HG03196 (cell line): ENCODE measurements around the gene IFI30.
"Not testable (repeated sequence)": the region's sequence is repeated elsewhere in the genome, so short reads cannot be mapped to it uniquely, and the experiment has no call there.

Experiments used
- ATAC-seq: cut with Tn5 transposase; IDR thresholded peaks from one replicate; pipeline ENCODE4 v1.9.1; 2021; ENCODE audit not compliant: unreplicated experiment

IFI30 gene

GRCh38 chr19:18152442-18152816, 21.2 kb upstream of the IFI30 start:
- peak; percentile 54 for ATAC-seq

- ATAC-seq: peak; percentile 72
These were observed 20.6 kb upstream of the IFI30 start, which contains the start of gene PIK3R2 for GRCh38 chr19:18152817-18153555. TSS of gene PIK3R2 (plus strand) at chr19:18153163. CDS start at chr19:18155880, 2,717 bp downstream.

- no peak for ATAC-seq
These were observed 20.0 kb upstream of the IFI30 start for GRCh38 chr19:18153556-18154134.

GRCh38 chr19:18155095-18156087, 18.2 kb upstream of the IFI30 start:
- ATAC-seq: no peak

GRCh38 chr19:18156268-18156667, 17.3 kb upstream of the IFI30 start:
- no peak for ATAC-seq

GRCh38 chr19:18156841-18157464, 16.7 kb upstream of the IFI30 start:
- no peak for ATAC-seq

GRCh38 chr19:18157465-18158063, 16.0 kb upstream of the IFI30 start:
- no peak for ATAC-seq

GRCh38 chr19:18158467-18158866, 15.1 kb upstream of the IFI30 start:
- ATAC-seq: no peak

- not testable (repeated sequence) for ATAC-seq
These were observed 14.5 kb upstream of the IFI30 start for GRCh38 chr19:18159059-18159616.

GRCh38 chr19:18159810-18160209, 13.8 kb upstream of the IFI30 start:
- no peak for ATAC-seq

GRCh38 chr19:18160493-18160970, 13.1 kb upstream of the IFI30 start:
- ATAC-seq: no peak

GRCh38 chr19:18160971-18161635, 12.5 kb upstream of the IFI30 start:
- peak; percentile 60 for ATAC-seq

- ATAC-seq: no peak
These were observed 12.0 kb upstream of the IFI30 start for GRCh38 chr19:18161636-18162002.

- no peak for ATAC-seq
These were observed 9.5 kb upstream of the IFI30 start for GRCh38 chr19:18164072-18164471.

GRCh38 chr19:18165794-18166544, 7.6 kb upstream of the IFI30 start:
- ATAC-seq: no peak

GRCh38 chr19:18167011-18167410, 6.6 kb upstream of the IFI30 start:
- no peak for ATAC-seq

- no peak for ATAC-seq
These were observed 5.5 kb upstream of the IFI30 start for GRCh38 chr19:18167975-18168645.

- ATAC-seq: no peak
These were observed 4.8 kb upstream of the IFI30 start for GRCh38 chr19:18168673-18169381.
